Right lobe of liver (tissue), 4 donors: ENCODE measurements around the gene ATP6V0A1.

Experiments used
- POLR2A ChIP-seq: fragments of 450-650 bp; IDR thresholded peaks from one replicate; pipeline ENCODE4 v1.6.1; 2017; ENCODE audit warnings: antibody characterized with exemption, mild to moderate bottlenecking
- TF ChIP-seq, protein P1 (sequence below), 4 donors: fragments of 200-600 bp in 3 of 4; fragments of 450-650 bp in 1 of 4; IDR thresholded peaks; one replicate each; pipeline versions ENCODE4 v1.5.1 to v1.8.0; 2016 to 2022; ENCODE audit warnings: antibody characterized with exemption in 4 of 4, mild to moderate bottlenecking in 2 of 4
- donor health status: DM: no; HTN: no; CAD: no.
- donor health status: DM: no; HTN: no; CAD: no.
- donor health status: DM: no; HTN: yes; CAD: no.

DNA sequence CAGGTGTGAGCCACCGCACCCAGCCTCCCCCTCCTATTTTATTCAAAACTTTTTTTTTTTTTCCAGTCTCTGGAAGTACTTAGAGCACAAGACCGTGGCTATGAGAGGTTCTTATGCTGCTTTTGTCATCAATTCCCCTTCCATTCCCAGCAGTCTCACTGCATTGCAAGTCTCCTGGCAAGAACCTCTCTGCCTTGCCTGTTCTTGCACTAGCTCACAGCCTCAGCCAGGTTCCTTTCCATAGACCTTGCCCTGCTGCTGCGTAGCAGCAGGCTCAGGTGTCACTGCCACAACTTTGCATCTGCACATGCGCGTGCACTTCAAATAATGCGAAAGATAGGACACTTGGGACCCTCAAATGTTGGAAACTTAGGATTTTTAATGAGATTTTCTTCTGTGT, 15.6 kb downstream of the ATP6V0A1 start:
- TF ChIP-seq, protein P1, sequence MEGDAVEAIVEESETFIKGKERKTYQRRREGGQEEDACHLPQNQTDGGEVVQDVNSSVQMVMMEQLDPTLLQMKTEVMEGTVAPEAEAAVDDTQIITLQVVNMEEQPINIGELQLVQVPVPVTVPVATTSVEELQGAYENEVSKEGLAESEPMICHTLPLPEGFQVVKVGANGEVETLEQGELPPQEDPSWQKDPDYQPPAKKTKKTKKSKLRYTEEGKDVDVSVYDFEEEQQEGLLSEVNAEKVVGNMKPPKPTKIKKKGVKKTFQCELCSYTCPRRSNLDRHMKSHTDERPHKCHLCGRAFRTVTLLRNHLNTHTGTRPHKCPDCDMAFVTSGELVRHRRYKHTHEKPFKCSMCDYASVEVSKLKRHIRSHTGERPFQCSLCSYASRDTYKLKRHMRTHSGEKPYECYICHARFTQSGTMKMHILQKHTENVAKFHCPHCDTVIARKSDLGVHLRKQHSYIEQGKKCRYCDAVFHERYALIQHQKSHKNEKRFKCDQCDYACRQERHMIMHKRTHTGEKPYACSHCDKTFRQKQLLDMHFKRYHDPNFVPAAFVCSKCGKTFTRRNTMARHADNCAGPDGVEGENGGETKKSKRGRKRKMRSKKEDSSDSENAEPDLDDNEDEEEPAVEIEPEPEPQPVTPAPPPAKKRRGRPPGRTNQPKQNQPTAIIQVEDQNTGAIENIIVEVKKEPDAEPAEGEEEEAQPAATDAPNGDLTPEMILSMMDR (IDR thresholded peaks at IDR 0.05): no peak
- TF ChIP-seq POLR2A: no peak
